SKM-1 (cell line): ENCODE results near the gene ADIPOR2.
"Not testable (repeated sequence)": the region's sequence is repeated elsewhere in the genome, so short reads cannot be mapped to it uniquely, and the experiment has no call there.

Experiments
- DNase-seq: peaks from one replicate; lab custom pipeline; 2025; ENCODE audit not compliant: unreplicated experiment; lab: John Stamatoyannopoulos, UW

Gene ADIPOR2

GRCh38 chr12:1731688-1732078, 40.8 kb downstream of the ADIPOR2 start:
- DNase-seq, result not testable (repeated sequence)

- no peak for DNase-seq
Observed at GRCh38 chr12:1732914-1733313, 42.0 kb downstream of the ADIPOR2 start.

GRCh38 chr12:1733712-1734111, 42.8 kb downstream of the ADIPOR2 start:
- not testable (repeated sequence) for DNase-seq

GRCh38 chr12:1737652-1738286, 46.9 kb downstream of the ADIPOR2 start:
- no peak for DNase-seq

- DNase-seq, result no peak
Observed at GRCh38 chr12:1738446-1738845, 47.6 kb downstream of the ADIPOR2 start.

- DNase-seq, result no peak
Observed at GRCh38 chr12:1739368-1739767, 48.5 kb downstream of the ADIPOR2 start.

- no peak for DNase-seq
Observed at GRCh38 chr12:1740161-1740948, 49.5 kb downstream of the ADIPOR2 start.

GRCh38 chr12:1741154-1741949, 50.5 kb downstream of the ADIPOR2 start:
- DNase-seq, result no peak

- no peak for DNase-seq
Observed at GRCh38 chr12:1744932-1745331, 54.1 kb downstream of the ADIPOR2 start.

GRCh38 chr12:1747609-1748008, 56.7 kb downstream of the ADIPOR2 start:
- no peak for DNase-seq

- no peak for DNase-seq
Observed at GRCh38 chr12:1749019-1749418, 58.1 kb downstream of the ADIPOR2 start.

GRCh38 chr12:1750300-1750699, 59.4 kb downstream of the ADIPOR2 start:
- DNase-seq, result no peak

GRCh38 chr12:1758376-1758775, 67.5 kb downstream of the ADIPOR2 start:
- DNase-seq, result no peak

GRCh38 chr12:1758887-1759286, 68.0 kb downstream of the ADIPOR2 start:
- DNase-seq, result no peak

GRCh38 chr12:1760566-1761382, 69.9 kb downstream of the ADIPOR2 start:
- DNase-seq, result no peak

- no peak for DNase-seq
Observed at GRCh38 chr12:1761857-1762256, 71.0 kb downstream of the ADIPOR2 start.

- DNase-seq, result no peak
Observed at GRCh38 chr12:1763153-1763552, 72.3 kb downstream of the ADIPOR2 start.

GRCh38 chr12:1766110-1766509, 75.2 kb downstream of the ADIPOR2 start:
- no peak for DNase-seq

GRCh38 chr12:1767407-1768090, 76.7 kb downstream of the ADIPOR2 start:
- DNase-seq, result no peak

- no peak for DNase-seq
Observed at GRCh38 chr12:1768615-1769014, 77.7 kb downstream of the ADIPOR2 start.
